ENCODE measurements around the gene SIGLEC8. TPM values are rescaled to one million over a fixed set of nuclear protein-coding genes. Genes with fewer than 3 reads are reported as not detected.

The SIGLEC8 gene
- total and polyA plus RNA-seq, 10 of the 15 experiments (the other 5 are each of a cell fraction or from before 2014, with no cell fraction given), result not detected

GRCh38 chr19:51450730-51451307 lies 7.4 kb downstream of the SIGLEC8 start:
- ATAC-seq, result no peak
- no TSS peak for BruUV-seq (replicated peaks)
- no peak for TF ChIP-seq TARDBP (IDR thresholded peaks at IDR 0.05; ENCODE audit: borderline replicate concordance)
- TF ChIP-seq USF1 (IDR thresholded peaks at IDR 0.05; ENCODE audit: borderline replicate concordance, extremely low read length, insufficient read depth, low read depth, low read length), result no peak
- no peak for TF ChIP-seq STAT3 (IDR thresholded peaks at IDR 0.05; ENCODE audit: low read depth, low read length)
- TF ChIP-seq SREBF2 (IDR thresholded peaks at IDR 0.05; ENCODE audit: low read length), result no peak
- no peak for TF ChIP-seq NKRF (conservative IDR thresholded peaks at IDR 0.05)
- TF ChIP-seq KLF5 (IDR thresholded peaks at IDR 0.05; ENCODE audit: partially characterized antibody), result no peak
- TF ChIP-seq NBN (IDR thresholded peaks at IDR 0.05), result no peak
- H3K9me3 ChIP-seq (replicated peaks; ENCODE audit: control insufficient read depth, insufficient read depth, low read length), result no peaks in the 10 kb centered on the region; the same call in 2 of the 3 replicates
- no peak for DNase-seq (ENCODE audit: low read depth, low spot score)
- ChIA-PET SMC1A (ENCODE audit: uncharacterized antibody, unreplicated experiment) (no interaction called here), POLR2A (no interaction called here), RAD21 (ENCODE audit: unreplicated experiment) (no interaction called here), CTCF (interaction anchor here (1.0 kb wide), 1 partner anchor 9 kb away, joined by 3 read pairs; no protein-coding TSS in a partner anchor)
- peaks cover 5% of the 10 kb centered on the region; the same call in 1 of the 2 replicates for H3K4me1 ChIP-seq (ENCODE audit: control insufficient read depth, insufficient read depth, low read length)
- in situ Hi-C loops (cut with MboI) (no loop called here), intact Hi-C loops (cut with micrococcal nuclease; ENCODE audit: unreplicated experiment) (no loop called here)
- no peak overlapping the region for H3K4me3 ChIP-seq
- FAIRE-seq, result no peak
- H3K9ac ChIP-seq (ENCODE audit: control insufficient read depth, insufficient read depth, low read length), result no peak overlapping the region
- H3K27ac ChIP-seq (ENCODE audit: control insufficient read depth, insufficient read depth), result no peak overlapping the region
- no peaks in the 10 kb centered on the region for H4K20me1 ChIP-seq (ENCODE audit: control insufficient read depth, insufficient read depth)
- no peaks in the 10 kb centered on the region for H3K36me3 ChIP-seq (ENCODE audit: control insufficient read depth in 2 of 2, insufficient read depth in 2 of 2, low read length in 1 of 2)
- H2AFZ ChIP-seq (ENCODE audit: control insufficient read depth, low read depth, low read length), result no peak overlapping the region
- H3K27me3 ChIP-seq (replicated peaks in 1 of 2; ENCODE audit: control insufficient read depth in 2 of 2, insufficient read depth in 2 of 2, low read length in 1 of 2), result no peaks in the 10 kb centered on the region; a peak in 1 of 4 replicates
- no peak overlapping the region for H3K4me2 ChIP-seq (ENCODE audit: control insufficient read depth, insufficient read depth)
- H3K79me2 ChIP-seq (ENCODE audit: control insufficient read depth, insufficient read depth, low read length), result no peaks in the 10 kb centered on the region
- WGBS (ENCODE audit: insufficient coverage, insufficient replicate concordance, low lambda C conversion rate, missing lambda C conversion rate), result 60% methylated on average over 5 of the region's 5 CpGs
